ENCODE data around the gene EXOSC7.

The EXOSC7 gene

DNA sequence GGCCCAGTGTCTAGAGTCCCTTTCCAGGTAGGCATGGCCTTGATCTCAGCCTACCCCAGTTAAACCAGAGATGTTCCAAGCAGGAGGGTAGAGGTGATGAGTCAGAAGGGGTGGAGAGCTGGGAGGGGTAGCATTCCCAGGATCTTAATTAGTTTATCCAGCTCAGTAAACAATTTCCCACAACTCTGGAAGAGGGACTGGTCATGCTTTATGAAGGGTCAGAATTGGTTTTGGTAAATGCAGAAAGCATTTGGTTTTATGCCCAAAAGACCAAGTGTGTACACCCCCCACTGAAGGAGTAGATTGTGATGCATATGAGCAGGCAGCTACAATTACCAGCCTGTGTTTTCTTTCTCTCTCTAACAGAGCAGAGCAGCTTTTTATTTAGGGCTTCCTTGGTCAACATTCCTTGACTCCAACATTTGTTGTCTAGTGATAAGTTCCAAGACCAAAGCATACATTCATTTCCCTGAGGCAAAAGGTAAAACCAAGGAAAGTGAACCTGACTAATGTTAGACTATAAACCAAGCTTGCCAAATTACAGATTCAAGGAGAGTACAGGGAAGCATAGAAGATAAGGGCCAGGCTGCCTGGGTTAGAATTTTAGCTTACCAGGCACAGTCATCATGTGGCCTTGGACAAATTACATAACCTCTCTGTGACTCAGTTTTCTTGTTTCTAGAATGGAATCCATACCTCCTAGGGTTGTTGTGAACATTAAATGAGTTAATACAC is 17.6 kb downstream of the EXOSC7 start:
- no peak for DNase-seq

DNA sequence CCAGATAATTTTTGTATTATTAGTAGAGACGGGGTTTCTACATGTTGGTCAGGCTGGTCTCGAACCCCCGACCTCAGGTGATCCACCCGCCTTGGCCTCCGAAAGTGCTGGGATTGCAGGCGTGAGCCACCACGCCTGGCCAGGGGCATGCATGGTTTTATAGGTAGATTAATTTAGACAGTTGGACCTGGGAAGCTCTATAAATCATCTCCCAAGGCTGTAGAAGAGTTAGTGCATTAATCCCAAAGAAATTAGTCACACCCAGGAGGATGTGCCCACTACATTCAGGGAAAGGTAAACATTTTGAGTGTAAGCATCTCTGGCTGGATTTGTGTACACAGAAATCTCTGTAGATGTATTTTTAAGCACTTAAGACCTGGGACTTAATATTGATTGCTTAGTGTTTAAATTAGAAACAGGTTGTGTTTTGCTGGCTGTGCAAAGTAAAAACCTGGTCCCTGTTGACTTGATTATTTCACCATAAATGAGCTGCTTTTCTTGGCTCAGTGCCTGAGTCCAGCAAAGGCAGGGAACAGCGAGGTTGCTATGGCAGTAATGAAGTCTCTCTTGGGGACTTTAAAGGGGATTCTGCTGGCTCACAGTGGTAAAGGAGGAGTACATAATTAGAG is 19.2 kb downstream of the EXOSC7 start:
- DNase-seq: peak; percentile 59

DNA sequence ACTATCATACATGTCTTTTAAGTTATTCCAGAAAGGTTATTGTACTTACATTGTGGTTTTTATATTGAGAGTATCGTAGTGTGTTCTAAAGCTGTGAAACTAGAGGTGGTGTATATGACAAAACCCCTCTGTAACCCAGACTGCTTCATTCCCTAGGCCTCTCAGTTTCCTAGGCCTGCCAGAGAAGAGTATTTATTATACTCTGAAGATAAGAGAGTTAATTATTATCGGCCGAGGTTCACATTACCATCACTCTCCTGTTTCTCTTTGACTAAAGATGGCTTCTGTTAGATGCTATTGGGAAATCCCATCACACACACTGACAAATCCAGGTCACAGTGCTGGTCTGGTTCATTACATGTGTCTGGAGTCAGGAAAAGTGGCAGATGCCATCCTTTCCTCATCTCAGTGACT is 20.5 kb downstream of the EXOSC7 start:
- DNase-seq: no peak

DNA sequence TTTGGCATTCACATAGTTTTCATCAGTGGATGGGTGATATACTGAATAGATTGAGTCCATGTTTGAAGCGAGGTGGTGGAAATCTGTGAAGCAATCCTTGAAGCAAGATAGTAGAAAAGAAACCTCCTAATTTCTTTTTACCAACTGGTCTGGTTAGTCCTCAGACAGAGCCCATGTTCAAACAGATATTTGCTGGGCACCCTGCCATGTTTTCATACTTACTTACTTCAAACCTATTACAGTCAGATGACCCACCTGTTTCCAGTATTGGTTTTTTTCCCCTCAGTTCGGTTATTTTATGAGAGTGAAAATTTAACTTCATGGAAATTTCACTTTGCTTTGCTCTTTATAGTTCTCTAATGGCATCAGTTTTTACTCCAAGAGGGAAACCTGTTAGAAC is 23.7 kb downstream of the EXOSC7 start:
- DNase-seq: no peak

DNA sequence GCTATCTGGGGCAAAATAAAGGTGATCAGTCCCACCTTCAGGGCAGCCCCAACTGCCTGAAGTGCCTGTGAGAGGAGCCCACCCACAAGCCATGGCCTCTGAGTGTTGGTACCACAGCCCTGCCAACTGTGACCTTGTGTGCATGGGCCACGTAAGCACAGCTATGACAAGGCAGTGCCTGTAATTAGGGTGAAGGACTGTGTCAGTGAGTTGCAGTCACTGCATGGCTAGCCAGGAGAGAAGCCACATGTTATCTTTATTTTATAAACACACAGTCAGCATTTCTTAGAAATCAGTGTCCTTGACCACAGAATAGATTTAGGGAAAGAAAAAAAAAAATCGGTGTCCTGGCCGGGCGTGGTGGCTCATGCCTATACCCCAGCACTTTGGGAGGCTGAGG is 24.8 kb downstream of the EXOSC7 start:
- no peak for DNase-seq

DNA sequence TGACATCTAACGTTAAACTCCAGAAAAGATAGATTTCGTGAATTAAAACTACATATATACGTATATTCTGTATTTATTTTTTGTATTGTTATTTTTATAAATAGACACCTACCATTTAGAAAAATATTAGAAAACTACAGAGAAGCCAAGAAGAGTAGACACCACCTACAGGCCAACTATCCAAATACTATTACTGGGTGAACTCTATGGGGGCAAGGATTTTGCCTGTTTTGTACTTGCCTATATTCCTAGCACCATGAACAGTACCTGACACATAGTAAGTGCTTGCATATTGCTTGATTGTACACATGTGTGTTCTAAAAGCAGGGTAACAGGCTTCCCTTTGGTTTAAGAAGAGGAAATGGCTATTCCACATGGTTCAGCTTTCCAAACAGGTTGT is 25.7 kb downstream of the EXOSC7 start:
- DNase-seq: no peak

DNA sequence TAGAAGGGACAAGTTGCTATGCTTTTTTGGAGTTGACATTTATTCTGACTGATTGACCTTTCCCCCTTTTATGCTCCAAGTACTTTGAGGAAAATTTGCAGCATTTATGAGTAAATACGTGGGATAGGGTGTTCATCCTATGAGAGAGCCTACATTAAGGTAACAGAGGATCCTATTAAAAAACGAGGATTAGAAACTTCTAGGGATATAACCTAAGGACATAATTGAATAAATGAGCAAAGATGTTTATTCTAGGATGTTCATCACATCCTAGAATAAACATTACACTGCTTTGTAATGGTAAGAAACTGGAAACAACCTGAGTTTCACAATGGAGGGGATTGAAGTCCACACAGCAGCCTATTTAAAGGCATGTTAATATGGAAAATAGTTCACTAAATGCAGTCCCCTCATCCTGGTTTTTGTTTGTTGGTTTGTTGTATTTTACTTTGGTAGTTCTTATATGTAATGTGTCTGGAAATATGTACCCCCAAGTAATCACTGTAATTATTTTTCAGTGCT is 26.2 kb downstream of the EXOSC7 start:
- no peak for DNase-seq

DNA sequence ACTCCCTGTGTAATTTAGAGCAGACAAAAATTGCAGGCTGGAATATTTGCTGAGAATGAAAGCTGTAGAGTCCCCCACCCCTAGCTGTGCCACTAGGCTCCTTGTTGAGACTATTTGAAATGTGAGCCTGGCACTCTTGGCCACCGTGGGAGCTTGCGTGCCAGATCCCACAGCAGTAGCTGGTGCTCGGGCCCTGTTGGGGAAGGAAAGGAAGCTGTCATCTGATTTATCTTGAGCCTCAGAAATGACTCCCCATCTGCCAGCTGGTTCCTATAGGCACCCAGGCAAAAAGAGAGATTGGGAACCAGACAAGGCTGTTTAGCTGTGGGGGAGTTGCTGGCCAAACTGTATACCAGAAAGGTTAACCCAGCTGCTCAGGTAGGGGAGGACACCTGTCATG is 26.7 kb downstream of the EXOSC7 start:
- no peak for DNase-seq

DNA sequence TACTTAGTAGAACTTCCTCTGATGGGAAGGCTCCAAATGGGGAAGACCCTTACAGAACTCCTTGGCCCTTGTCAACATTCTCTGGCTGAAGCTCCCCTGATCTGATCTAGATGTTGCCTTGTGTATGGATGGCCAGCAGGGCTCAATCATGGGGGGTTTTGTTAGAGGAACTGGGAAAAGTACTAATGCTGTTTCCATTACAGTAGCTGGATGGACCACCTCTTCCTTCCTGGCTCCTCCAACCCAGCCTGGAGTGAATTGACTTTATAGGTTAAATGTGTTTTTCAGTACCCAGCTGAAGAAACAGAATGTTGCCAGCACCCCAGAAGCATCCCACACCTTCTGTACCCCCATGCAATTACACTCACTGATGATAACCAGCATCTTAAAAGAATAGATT is 27.4 kb downstream of the EXOSC7 start:
- no peak for DNase-seq

DNA sequence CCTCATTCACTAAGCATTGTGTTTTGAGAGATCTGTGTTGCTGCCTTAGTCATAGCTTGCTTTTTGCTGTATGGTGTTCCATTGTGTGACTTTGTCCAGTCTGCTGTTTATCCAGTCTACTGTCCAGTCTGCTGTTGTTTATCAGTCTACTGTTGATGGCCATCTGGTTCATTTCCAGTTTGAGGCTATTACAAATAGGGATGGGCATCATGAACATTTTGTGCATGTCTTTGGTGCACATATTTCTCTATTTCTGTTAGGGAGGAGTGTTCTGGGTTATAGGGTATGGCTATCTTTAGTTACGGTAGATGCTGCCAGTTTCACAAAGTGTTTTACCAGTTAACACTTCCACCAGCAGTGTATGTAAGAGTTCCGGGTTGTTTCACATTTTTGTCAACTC is 27.8 kb downstream of the EXOSC7 start:
- DNase-seq: no peak

DNA sequence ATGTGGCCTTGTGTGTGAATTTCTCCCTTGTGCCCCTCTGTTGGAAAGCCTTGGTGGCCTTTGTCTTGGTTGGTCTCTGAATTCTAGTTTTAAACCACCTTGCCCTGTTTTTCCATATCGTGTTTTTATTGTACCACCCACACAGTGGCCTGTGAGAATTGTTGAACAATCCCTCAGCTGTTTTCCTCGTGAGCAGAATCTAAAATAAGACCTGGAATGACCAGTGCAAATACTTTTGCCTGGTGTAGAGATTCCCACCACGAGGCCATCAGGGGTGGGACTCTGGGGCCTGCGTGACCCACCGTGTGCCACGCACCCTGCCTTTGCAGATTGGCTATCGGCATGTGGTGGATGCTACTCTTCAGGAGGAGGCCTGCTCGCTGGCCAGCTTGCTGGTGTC is 31.0 kb downstream of the EXOSC7 start:
- DNase-seq: no peak

DNA sequence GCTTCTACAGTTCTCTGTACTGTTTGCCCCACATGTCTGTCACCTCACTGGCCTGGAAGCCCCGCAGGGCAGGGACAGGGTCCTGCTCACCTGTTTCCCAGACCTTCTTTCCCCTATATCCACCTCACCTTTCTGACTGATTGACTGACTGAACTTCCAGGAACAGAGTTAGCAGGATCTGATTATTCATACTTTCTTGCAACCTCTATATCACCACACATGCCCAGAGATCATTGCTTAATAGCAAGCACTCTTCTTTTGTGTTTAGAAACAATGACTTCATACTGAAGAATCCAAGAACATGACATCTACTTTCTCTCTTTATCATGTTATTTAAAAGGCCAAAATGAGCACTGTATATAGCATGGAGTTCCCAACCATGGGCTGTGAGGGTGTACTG is 32.1 kb downstream of the EXOSC7 start:
- DNase-seq: no peak

DNA sequence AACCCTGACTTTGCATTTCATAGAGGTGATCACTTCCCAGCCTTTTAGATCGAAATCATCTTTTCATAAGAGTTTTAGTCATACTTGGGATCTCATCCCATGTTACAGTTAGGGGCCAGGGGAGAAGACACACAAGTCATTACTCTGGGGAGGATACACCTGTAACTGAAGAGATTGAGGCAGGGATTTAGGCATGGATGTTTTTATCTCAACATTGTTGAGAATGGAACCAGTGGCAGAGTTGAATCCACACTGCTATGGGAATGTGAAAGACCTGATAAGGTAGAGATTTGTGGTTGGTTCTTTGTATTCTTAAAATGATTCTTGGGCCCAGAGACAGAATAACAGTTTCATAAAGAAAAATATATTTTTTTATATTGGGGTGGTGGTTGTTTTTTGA is 33.8 kb downstream of the EXOSC7 start:
- no peak for DNase-seq

DNA sequence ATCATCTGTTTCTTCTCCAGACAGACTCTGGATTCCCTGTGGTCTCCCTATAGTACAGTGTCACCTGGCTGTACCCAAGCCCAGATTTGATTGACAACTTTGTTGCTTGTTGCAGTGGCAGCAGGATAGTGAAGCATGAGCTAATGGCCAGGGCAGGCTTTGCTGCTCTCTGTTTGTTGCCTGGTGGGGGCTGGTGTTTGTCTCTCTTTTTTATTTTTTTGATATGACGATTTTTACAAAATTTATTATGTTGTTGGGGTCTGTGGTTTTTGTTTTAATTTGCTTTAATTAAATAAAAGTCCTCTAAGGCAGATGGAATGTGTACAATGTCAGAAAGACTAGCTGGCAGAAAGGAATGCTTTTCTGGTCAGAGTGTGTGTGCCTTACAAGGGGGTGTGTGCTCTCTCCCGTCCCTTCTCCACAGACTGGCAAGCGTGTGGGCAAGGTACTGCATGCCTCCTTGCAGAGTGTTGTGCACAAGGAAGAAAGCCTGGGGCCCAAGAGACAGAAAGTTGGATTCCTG is 34.8 kb downstream of the EXOSC7 start:
- DNase-seq: no peak

DNA sequence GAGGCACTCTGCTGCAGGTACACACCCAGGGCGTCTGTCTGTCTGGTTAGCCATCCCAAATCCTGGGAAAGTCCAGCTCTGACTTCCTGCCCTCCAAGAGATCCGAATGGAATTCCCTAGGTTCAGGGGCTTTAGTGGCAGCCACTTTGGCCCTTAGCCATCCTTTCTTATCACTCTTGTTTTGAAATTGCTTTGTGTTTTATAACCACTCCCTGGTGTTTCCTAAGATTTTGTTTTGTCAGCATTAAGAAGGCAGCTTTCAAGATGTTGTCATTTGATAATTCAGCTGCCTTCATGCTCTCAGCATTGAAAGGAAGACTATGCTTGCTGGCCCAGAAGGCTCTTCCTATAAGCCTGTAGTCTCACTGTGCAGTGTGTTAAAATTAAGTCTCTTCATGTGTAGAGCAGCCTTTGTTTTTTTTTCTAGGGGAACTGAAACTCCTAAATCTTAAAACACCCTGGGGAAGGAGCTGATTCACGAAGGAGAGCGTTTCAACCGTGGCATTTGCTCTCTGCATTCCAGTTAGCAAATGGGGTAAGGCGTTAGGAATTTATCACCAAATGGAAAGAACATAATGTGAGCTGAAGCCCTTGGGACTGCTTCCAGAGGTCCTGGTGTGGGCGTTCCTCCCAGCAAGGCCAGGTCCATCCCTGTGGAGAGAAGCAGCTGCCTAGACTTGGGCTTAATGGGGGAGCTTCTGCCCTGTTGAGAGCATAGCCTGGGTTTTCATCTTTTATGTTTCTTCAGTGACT is 35.9 kb downstream of the EXOSC7 start:
- DNase-seq: no peak

DNA sequence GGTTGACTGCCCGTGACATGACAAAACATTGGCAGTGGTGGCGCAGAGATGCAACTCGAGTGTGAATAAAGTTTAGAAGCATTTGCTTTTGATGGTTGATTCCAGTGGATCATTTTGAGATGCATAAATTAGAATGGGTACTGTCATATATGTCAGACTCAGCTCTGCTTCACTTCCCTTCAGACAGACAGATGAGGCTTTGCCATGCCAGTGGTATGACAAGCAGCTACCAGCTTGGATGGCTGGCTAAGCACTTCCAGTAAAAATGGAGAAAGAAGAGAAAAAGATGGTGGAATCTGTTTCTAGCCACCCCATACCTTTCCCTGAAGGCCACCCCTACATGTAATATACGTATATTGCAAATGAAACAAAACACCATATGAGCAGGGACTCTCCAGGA is 36.5 kb downstream of the EXOSC7 start:
- no peak for DNase-seq

DNA sequence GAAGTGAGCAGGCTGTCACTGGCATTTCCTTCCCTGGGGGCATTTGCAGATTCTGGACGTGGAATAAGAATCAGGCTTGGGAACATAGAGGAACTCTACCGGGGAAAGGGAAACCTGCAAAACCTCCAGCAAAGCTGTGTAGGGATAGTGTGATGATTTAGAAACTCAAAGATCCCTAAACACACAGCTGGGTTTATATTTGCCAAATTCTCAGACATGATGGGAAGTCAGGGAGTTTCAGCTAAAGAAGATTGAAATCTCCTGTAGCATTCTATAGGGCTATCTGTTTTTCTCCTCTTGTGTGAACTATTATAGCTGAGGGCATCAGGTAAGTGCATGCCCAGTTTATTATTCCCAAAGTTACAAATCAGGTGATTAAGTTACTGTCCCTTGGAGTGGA is 40.9 kb downstream of the EXOSC7 start:
- no peak for DNase-seq

DNA sequence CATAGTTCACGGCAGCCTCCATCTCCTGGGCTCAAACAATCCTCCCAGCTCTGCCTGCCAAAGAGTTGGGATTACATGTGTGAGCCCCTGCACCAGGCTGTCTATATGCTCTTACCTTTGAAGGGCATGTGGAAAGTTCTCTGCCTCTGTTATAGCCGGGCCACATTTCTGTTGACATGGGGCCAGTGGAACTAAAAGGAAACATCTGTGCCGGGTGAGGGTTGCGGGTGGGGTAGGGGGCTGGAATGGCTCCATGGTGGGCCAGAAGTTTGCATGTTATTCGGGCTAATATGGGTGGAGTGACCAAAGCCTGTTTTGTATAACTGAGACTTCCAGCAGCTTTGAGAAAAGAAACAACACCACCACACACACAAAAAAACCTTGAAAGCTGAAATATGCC is 41.8 kb downstream of the EXOSC7 start:
- no peak for DNase-seq

DNA sequence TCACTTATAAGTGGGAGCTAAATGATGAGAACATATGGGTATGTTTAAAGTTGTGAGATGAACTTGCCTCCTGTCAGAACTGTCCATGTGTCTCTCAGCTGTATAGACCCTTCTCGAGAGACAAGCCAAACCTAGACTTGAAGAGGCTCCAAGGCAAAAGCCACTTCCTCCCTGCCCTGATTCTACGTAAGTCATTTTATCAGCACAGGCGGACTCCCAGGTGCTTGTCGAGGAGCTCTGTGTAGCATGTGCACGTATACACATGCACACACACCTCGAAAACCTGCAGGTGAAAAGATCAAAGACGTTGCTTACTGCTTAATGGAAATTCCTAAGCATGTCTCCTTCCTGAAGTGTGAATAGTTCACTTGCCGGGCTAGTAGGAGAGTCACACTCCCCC is 44.5 kb downstream of the EXOSC7 start:
- DNase-seq: no peak

DNA sequence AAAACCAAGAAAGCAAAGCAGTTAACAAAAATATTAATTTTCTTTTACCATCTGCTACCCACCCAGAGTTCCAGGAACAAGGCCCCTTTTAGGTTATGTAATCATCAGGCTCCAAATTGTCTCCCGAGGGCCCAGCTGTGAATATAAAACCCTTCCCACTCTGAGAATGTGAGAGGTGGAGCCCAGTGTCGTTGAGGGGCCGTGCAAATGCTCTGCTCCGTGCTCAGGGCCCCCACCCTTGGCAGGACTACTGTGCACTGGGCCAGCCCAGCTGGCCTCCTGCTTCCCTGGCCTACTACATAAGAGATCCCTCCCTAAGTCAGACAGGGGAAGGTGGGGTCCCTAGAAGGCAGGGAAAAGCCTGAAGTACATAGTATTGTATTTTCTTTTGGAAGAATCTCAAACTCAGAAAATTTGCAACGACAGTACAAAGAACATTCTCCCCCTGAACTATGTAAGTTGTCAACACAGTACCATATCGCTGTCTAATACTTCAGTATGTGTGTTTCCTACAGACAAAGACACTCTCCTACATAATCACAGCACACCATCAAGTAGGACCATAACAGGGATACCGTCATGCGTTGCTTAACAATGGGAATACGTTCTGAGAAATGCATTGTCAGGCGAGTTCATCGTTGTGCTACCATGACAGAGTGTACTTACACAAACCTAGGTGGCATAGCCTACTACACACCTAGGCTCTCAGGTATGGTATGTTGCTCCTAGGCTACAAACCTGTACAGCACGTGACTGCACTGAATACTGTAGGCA is 45.7 kb downstream of the EXOSC7 start:
- DNase-seq: no peak

DNA sequence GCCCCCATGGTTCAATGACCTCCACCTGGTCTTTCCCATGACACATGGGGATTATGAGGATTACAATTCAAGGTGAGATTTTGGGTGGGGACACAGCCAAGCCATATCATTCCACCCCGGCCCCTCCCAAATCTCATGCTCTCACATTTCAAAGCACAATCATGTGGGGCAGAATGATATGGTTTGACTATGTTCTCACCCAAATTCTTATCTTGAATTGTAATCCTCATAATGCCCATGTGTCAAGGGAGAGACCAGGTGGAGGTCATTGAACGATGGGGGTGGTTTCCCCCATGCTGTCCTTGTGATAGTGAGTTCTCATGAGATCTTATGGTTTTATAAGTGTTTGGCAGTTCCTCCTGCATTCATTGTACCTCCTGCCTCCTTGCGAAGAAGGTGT is 47.6 kb downstream of the EXOSC7 start:
- no peak for DNase-seq

DNA sequence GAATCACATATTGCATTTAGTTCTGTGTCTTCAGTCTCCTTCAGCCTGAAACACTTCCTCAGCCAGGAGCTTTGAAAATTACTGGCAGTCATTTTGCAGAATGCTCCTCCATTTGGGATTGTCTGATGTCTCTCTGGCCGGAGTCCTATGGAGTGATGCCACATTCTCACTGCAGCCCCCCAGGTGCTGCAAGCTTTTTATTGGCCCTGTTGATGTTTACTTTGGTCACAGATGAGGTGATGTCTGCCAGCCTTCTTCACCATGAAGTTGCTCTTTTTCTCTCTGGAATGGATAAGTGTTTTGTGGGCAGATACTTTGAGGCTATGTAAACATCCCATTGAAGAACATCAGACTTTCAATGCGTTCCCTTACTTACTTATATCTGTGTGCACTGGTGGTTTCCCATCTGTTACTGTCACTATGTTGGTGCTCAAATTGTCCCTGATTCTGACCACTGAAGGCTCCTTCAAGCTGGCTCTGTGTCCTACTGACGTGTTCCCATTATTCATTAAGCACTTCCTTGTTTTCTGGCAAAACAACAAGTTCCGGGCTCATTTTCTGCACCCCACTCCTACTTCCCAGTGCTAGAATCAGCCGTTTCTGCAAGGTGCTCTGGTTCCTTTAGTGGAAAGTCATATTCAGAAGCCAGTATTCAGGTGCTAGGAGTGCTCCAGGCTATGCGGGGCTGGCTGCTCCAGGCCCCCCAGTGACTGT is 48.7 kb downstream of the EXOSC7 start:
- DNase-seq: no peak
